PC-3 (cell line): ENCODE measurements around the gene SKP2.

ENCODE experiments used
- EZH2 ChIP-seq: fragments of 300-600 bp; sonication (generic); IDR thresholded peaks from one replicate; pipeline ENCODE4 v1.6.1; 2017; ENCODE audit warnings: antibody characterized with exemption, mild to moderate bottlenecking, low read length; ENCODE audit not compliant: unreplicated experiment
- TF ChIP-seq, protein P1 (sequence below): fragments of 300-600 bp; sonication (generic); conservative IDR thresholded peaks from 2 replicates; pipeline ENCODE4 v1.5.1; 2017; ENCODE audit warnings: antibody characterized with exemption, low read depth, mild to moderate bottlenecking, low read length

DNA sequence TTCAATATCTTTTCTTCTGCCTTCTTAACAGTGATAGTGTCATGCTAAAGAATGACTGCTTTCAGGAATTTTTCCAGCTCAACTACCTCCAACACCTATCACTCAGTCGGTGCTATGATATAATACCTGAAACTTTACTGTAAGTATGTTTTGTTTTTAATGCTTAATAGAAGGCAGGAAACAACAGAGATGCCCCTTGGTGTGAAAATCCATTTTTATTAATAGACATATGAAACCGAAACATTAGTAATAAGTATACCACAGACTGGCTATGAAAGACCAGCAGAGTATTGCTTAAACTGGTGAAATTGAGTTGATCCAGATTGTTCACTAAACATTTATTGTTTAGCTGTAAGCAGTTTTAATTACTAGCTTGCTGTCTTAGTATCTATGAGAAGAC, 25.2 kb downstream of the SKP2 start:
- no peak for TF ChIP-seq EZH2
- TF ChIP-seq, protein P1, sequence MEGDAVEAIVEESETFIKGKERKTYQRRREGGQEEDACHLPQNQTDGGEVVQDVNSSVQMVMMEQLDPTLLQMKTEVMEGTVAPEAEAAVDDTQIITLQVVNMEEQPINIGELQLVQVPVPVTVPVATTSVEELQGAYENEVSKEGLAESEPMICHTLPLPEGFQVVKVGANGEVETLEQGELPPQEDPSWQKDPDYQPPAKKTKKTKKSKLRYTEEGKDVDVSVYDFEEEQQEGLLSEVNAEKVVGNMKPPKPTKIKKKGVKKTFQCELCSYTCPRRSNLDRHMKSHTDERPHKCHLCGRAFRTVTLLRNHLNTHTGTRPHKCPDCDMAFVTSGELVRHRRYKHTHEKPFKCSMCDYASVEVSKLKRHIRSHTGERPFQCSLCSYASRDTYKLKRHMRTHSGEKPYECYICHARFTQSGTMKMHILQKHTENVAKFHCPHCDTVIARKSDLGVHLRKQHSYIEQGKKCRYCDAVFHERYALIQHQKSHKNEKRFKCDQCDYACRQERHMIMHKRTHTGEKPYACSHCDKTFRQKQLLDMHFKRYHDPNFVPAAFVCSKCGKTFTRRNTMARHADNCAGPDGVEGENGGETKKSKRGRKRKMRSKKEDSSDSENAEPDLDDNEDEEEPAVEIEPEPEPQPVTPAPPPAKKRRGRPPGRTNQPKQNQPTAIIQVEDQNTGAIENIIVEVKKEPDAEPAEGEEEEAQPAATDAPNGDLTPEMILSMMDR, result no peak
